H1 (cell line): ENCODE measurements around the gene ARHGAP23.

ENCODE experiments used
- CTCF ChIP-seq, 3 experiments: IDR thresholded peaks; 1 replicate in 2 of 3; 2 replicates in 1 of 3; pipeline versions ENCODE4 v1.5.1 to v1.6.1; 2011; ENCODE audit warnings: low read length in 3 of 3, mild to moderate bottlenecking in 3 of 3, inconsistent platforms in 2 of 3, low read depth in 1 of 3, moderate library complexity in 1 of 3; ENCODE audit not compliant: insufficient read depth in 1 of 3; ENCODE audit errors: control extremely low read depth in 1 of 3
- HDAC2 ChIP-seq, 2 experiments: fragments of 300-600 bp in 1 of 2; sonication (generic) in 1 of 2; IDR thresholded peaks; 2 replicates each; pipeline ENCODE4 v1.6.1; 2011 to 2012; ENCODE audit warnings: low read depth in 2 of 2, low read length in 2 of 2, mild to moderate bottlenecking in 2 of 2, moderate library complexity in 2 of 2, borderline replicate concordance in 1 of 2, inconsistent platforms in 1 of 2
- RAD21 ChIP-seq, 2 experiments: IDR thresholded peaks in 1 of 2; conservative IDR thresholded peaks in 1 of 2; 2 replicates each; pipeline ENCODE4 v1.6.1; 2011; ENCODE audit warnings: low read depth in 2 of 2, low read length in 2 of 2, improper control_type of control experiment in 1 of 2, inconsistent platforms in 1 of 2, mild to moderate bottlenecking in 1 of 2, moderate library complexity in 1 of 2
- RBBP5 ChIP-seq: IDR thresholded peaks from 2 replicates; pipeline ENCODE4 v1.7.1; 2012; ENCODE audit warnings: low read depth, mild to moderate bottlenecking, inconsistent platforms, low read length, moderate library complexity, borderline replicate concordance
- SAP30 ChIP-seq: fragments of 300-600 bp; sonication (generic); IDR thresholded peaks from 2 replicates; pipeline ENCODE4 v1.7.1; 2012; ENCODE audit warnings: low read length, moderate library complexity, mild to moderate bottlenecking, inconsistent platforms; ENCODE audit not compliant: insufficient read depth, insufficient replicate concordance
- SIRT6 ChIP-seq: IDR thresholded peaks from one replicate; pipeline ENCODE4 v1.7.1; 2012; ENCODE audit warnings: low read length, inconsistent platforms
- YY1 ChIP-seq: IDR thresholded peaks from 2 replicates; pipeline ENCODE4 v1.6.1; 2011; ENCODE audit warnings: low read depth, mild to moderate bottlenecking, low read length
- ZNF274 ChIP-seq: IDR thresholded peaks from 2 replicates; pipeline ENCODE4 v1.7.0; 2012; ENCODE audit warnings: low read length, borderline replicate concordance; ENCODE audit errors: extremely low read depth

- TF ChIP-seq CTCF (IDR thresholded peaks at IDR 0.05; ENCODE audit: control extremely low read depth in 1 of 3, insufficient read depth in 1 of 3, low read depth in 1 of 3, low read length in 3 of 3), result no peak
- TF ChIP-seq SAP30, result no peak
- TF ChIP-seq YY1, result no peak
- TF ChIP-seq RBBP5, result no peak
- TF ChIP-seq HDAC2 (IDR thresholded peaks at IDR 0.05; ENCODE audit: borderline replicate concordance in 1 of 2, low read depth in 2 of 2, low read length in 2 of 2), result no peak
- TF ChIP-seq SIRT6, result no peak
- no peak for TF ChIP-seq ZNF274
- TF ChIP-seq RAD21 (IDR thresholded peaks at IDR 0.05 in 1 of 2, conservative IDR thresholded peaks at IDR 0.05 in 1 of 2; ENCODE audit: low read depth in 2 of 2, low read length in 2 of 2), result no peak
Observed at GRCh38 chr17:38465391-38466345, 37.4 kb downstream of the ARHGAP23 start.
